GM12892 (cell line): ENCODE measurements around the gene KCNH8.

Experiments
- POLR2A ChIP-seq: IDR thresholded peaks from 2 replicates; pipeline ENCODE4 v1.6.1; 2011; ENCODE audit warnings: low read depth, low read length, control low read depth
- POLR2AphosphoS5 ChIP-seq: IDR thresholded peaks from 2 replicates; pipeline ENCODE4 v1.6.1; 2011; ENCODE audit warnings: low read depth, low read length, control low read depth

GRCh38 chr3:19148768-19149091, 420 bp downstream of the KCNH8 start:
- TF ChIP-seq POLR2A (no peak), POLR2AphosphoS5 (no peak)
